A172 (cell line): ENCODE data around the gene CPED1. TPM values are rescaled to one million over a fixed set of nuclear protein-coding genes. Genes with fewer than 3 reads are reported as not detected.
"Not testable (repeated sequence)": the region's sequence is repeated elsewhere in the genome, so short reads cannot be mapped to it uniquely, and the experiment has no call there.

Experiments
- DNase-seq: peaks from one replicate; pipeline ENCODE4 v3.0.0-alpha.2; 2015; ENCODE audit warnings: low spot score
- total RNA-seq: library from RNA; depleted of rRNA; stranded (reverse); fragments of >200 nt; shearing (Covaris generic); gene quantifications from 2 replicates; pipeline ENCODE4 v1.2.3, GENCODE V29; 2014

Gene CPED1
- total RNA-seq, 1 experiment from 2014 or later = 18.4 TPM

DNA sequence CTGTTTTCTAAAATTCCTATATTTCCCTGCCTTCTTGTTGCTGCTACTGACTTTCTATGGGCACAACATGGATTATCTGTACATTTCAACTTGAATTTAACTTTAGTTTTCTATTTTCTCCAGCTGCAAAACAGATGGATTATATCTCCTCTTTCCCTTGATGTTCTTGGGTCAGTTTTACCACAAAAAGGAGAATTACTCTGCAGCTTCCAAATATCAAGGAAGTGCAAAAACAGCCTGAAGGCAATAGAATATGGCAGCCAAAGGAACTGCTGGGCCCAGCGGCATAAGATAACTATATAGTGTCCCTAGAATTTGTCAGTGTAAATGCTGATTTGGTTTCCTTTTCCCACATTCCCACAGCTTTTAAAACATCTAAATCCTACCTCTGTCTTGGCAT lies 29.1 kb downstream of the CPED1 start:
- no peak for DNase-seq

- DNase-seq = peak; percentile 38
Measured at GRCh38 chr7:121019018-121019417, 30.5 kb downstream of the CPED1 start.

DNA sequence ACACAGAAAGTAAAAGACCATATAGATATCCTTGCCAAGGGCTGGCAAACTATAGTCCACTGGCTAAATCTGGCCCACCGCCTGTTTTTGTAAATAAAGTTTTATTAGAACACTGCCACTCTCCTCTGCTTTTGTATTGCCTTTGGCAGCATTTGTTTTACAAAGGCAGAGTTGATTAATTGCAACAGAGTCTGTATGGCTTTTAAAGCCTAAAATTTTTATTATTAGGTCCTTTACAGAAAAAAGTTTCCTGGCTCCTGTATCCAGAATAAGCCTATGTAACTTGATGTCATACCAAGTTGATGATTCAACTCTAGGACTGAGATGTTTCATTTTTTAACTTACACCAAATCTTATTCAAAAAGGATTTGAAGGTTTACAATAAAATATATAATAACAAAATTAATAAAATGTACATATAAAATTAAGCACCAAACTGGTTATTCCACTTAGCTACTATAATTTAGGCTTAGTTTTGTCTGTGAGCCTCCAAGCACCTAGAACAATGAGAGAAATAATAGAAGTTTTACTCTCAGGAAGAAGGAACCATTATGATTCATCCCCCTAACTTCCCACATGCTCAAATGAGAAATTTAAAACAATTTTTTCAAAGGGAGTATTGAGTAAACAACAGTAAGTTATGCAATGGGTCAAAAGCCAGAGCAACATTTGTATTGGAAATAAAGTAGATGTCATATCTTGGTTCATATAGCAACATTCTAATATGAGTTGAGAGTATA lies 31.9 kb downstream of the CPED1 start:
- DNase-seq = peak; percentile 21

GRCh38 chr7:121020989-121021969 lies 32.8 kb downstream of the CPED1 start:
- DNase-seq = no peak

- no peak for DNase-seq
Measured at GRCh38 chr7:121023194-121023593, 34.7 kb downstream of the CPED1 start.

GRCh38 chr7:121023683-121024511 lies 35.4 kb downstream of the CPED1 start:
- no peak for DNase-seq

DNA sequence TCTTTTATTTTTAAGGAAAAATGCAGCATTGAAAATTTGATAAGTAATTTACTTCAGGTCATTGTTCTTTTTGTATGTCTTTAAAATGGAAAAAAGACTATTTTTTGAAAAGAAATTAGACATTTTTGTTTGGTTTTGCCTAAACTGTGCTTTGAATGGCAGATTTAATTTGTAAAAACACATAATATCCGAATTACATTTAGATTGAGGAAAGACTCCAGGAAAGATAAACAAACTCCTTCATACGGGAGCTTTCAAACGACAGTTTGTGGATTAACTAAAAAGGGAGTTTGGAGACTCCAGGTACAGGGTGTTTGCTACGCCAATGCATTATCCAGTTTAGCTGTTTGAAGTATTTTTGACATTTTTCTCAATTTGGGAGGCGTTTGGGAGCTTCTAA lies 36.1 kb downstream of the CPED1 start:
- DNase-seq = no peak

GRCh38 chr7:121026159-121026558 lies 37.6 kb downstream of the CPED1 start:
- DNase-seq = no peak

- DNase-seq = no peak
Measured at GRCh38 chr7:121026577-121027111, 38.1 kb downstream of the CPED1 start.

GRCh38 chr7:121027761-121028669 lies 39.5 kb downstream of the CPED1 start:
- peak; percentile 54 for DNase-seq

DNA sequence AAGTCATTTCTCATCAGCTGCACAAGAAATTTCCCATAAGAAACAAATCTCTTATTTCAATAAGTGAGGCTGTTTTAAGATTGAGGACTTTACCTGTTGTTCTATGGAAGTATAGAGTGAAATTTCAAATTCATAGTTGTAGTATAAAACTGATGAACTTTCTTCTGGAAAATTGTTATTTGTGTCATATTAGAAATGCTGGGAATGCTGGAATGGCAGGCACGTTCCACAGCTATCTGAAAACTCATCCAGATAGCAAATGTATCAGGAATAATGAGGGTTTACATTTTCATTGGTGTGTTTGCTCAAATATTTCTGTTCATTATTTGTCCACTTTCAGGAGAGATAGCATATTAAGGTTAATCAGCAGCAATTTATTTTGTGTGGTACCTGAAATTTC lies 40.8 kb downstream of the CPED1 start:
- DNase-seq = no peak

DNA sequence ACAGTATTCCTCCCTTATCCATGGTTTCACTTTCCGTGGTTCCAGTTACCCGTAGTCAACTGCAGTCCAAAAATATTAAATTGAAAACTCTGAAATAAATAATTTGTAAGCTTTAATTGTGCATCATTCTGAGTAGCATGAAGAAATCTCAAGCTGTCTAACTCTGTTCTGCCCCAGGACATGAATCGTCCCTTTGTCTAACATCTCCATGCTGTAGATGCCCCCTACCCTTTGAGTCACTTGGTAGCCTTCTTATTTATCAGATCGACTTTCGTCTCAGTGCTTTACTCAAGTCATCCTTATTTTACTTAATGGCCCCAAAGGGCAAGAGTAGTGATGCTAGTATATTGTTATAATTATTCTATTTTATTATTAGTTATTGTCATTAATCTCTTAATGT lies 41.8 kb downstream of the CPED1 start:
- no peak for DNase-seq

DNA sequence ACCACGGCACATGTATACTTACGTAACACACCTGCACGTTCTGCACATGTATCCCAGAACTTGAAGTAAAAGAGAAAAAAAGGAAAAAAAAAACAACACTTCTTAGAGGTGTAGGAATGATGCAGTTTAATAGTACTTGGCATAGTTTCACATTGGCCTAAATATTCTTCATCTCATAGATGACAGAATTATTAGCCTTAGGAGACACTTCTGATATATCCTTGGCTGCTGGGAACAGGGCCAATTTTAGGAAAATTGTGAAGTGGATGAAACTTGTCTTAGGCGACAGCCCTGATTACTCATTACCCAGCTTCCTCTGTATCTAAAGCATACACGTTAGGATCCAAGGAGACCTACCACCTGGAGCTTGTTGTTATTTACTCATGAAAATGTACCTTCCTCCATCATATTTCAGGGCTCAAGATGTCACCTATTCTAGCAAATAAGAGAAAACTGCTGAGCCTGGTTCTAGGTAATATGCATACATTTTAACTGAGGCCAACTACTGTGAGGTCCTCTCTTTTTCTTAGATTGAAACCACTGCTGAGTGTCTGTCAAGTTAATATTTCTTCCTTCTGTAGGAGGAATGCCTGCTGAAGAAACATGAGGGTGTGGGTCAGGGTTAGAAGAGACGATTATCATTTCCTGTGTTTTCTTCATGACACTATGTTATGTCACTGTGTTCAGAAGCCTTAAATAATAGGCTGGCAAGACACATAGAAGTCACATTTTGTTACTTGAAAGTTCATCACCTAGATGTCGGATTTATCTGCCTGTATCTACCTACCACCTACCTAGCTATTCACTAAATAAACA lies 44.3 kb downstream of the CPED1 start:
- DNase-seq = peak; percentile 64

- DNase-seq = no peak
Measured at GRCh38 chr7:121034929-121035328, 46.4 kb downstream of the CPED1 start.

DNA sequence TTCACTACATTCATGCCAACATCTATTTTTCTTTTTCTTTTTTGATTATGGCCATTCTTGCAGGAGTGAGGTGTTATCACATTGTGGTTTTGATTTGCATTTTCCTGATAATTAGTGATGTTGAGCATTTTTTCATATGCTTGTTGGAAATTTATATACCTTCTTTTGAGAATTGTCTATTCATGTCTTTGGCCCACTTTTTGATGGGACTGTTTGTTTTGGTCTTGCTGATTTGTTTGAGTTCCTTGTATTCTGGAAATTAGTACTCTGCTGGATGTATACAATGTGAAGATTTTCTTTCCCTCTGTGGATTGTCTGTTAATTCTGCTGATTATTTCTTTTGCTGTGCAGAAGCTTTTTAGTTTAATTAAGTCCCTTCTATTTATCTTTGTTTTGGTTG lies 48.3 kb downstream of the CPED1 start:
- not testable (repeated sequence) for DNase-seq

- not testable (repeated sequence) for DNase-seq
Measured at GRCh38 chr7:121037329-121037728, 48.8 kb downstream of the CPED1 start.

DNA sequence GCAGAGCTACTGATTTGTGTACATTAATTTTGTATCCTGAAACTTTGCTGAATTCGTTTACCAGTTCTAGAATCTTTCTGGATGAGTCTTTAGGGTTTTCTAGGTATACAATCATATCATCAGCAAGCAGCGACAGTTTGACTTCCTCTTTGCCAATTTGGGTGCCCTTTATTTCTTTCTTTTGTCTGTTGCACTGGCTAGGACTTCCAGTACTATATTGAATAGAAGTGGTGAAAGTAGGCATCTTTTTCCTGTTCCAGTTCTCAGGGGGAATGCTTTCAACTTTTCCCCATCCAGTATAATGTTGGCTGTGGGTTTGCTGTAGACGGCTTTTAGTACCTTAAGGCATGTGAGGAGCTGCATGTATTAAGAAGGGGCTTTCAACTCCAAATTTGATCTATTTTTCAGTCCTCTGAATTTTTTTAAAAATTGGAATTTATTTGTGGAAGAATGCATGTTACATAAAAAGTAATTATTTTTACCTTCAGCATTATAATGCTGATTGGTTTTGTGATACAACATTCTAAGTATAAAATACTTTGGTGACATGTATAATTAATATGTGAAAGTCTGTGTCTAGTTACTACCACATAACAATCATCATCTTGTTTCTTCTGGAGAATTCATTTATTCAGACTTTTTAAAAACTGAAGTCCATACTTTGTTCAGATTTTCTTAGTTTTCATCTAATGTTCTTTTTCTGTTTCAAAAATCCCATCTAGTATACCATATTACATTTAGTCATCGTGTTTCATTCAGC lies 49.6 kb downstream of the CPED1 start:
- no peak for DNase-seq

GRCh38 chr7:121038717-121039509 lies 50.4 kb downstream of the CPED1 start:
- no peak for DNase-seq
